NCI-H1436 treated with DMSO at 0.1 percent for 48 hours (cell line): ENCODE data around the gene NOP9.
"Not testable (repeated sequence)": the region's sequence is repeated elsewhere in the genome, so short reads cannot be mapped to it uniquely, and the experiment has no call there.

Experiments
- DNase-seq: peaks from one replicate; lab custom pipeline; 2025; lab: John Stamatoyannopoulos, UW

The NOP9 gene

GRCh38 chr14:24310265-24310645 is 10.6 kb downstream of the NOP9 start:
- no peak for DNase-seq

GRCh38 chr14:24310646-24311604 is 11.3 kb downstream of the NOP9 start, which contains the start of gene LTB4R:
Gene LTB4R (plus strand): TSS chr14:24311502. CDS start chr14:24315652, 4,150 bp downstream.
- no peak for DNase-seq

GRCh38 chr14:24311837-24312615 is 12.4 kb downstream of the NOP9 start:
- DNase-seq = no peak

- DNase-seq = no peak
Measured at GRCh38 chr14:24312736-24313507, 13.3 kb downstream of the NOP9 start.

- DNase-seq = no peak
Measured at GRCh38 chr14:24313913-24314312, 14.3 kb downstream of the NOP9 start.

- no peak for DNase-seq
Measured at GRCh38 chr14:24314377-24315193, 14.9 kb downstream of the NOP9 start.

- no peak for DNase-seq
Measured at GRCh38 chr14:24315243-24315806, 15.7 kb downstream of the NOP9 start.

- no peak for DNase-seq
Measured at GRCh38 chr14:24315807-24316596, 16.4 kb downstream of the NOP9 start.

- DNase-seq = no peak
Measured at GRCh38 chr14:24316597-24316950, 16.9 kb downstream of the NOP9 start.

GRCh38 chr14:24317141-24317928 is 17.7 kb downstream of the NOP9 start:
- no peak for DNase-seq

GRCh38 chr14:24321212-24321975 is 21.7 kb downstream of the NOP9 start:
- DNase-seq = no peak

- DNase-seq = no peak
Measured at GRCh38 chr14:24322672-24323071, 23.0 kb downstream of the NOP9 start.

GRCh38 chr14:24323341-24323740 is 23.7 kb downstream of the NOP9 start:
- DNase-seq = no peak

- DNase-seq = no peak
Measured at GRCh38 chr14:24324024-24324423, 24.4 kb downstream of the NOP9 start.

- DNase-seq = no peak
Measured at GRCh38 chr14:24325041-24325530, 25.4 kb downstream of the NOP9 start.

- no peak for DNase-seq
Measured at GRCh38 chr14:24325963-24326362, 26.3 kb downstream of the NOP9 start.

- DNase-seq = no peak
Measured at GRCh38 chr14:24327303-24327702, 27.7 kb downstream of the NOP9 start.

GRCh38 chr14:24327914-24328313 is 28.3 kb downstream of the NOP9 start:
- DNase-seq = not testable (repeated sequence)
